ENCODE data around the gene LRRC23.
A peak's percentile ranks its signal among the peaks of the same experiment; 100 is the strongest.

Gene LRRC23

DNA sequence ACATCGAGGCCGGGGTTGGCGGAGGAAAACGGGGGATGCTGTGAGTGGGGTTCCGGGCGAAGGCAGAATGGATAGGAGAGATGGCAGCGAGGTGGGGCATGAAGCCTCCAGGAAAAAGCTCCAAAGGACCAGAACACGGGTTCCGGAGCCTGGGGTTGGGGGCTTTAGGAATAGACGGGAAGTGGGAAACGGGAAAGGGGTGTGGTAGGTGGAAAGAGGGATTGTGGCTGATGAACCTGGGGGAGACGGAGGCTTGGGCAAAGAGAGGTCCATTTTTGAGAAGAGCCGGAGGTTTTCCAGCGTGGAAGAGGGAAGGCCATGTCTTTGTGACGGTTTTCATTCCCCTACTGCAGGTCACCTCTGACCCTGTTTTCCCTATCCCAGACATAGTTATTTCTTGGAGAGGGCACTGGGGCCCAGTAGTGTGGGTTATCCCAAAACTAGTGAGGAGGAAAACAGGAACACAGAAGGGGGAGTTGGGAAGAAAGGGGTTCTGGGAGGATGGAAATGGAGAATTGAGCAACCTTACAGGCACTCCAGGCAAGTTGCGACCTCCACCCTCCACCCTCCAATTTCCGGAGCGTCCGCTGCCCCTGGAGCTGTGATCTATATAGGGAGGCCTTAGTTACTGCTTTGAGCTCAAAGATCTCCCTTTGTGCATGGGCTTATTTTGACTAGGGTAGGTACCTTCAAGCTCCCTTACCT, 24.2 kb downstream of the LRRC23 start:
- DNase-seq, result no peak

GRCh38 chr12:6929466-6930452, 25.1 kb downstream of the LRRC23 start:
- no peak for DNase-seq

GRCh38 chr12:6932766-6933165, 28.1 kb downstream of the LRRC23 start:
- no peak for DNase-seq

DNA sequence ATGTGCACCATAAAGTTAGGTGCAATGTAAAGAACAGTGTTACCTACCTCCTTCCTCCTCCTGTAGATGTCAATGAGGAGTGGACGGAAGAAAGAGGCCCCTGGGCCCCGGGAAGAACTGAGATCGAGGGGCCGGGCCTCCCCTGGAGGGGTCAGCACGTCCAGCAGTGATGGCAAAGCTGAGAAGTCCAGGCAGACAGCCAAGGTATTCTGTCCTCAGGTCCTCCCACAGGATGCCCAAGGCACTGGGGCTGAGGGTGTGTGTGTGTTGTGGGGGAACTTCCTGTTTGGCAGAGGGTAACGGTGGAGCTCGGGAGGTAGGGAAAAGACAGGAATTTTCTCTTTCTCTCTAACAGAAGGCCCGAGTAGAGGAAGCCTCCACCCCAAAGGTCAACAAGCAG, 29.5 kb downstream of the LRRC23 start:
- no peak for DNase-seq

DNA sequence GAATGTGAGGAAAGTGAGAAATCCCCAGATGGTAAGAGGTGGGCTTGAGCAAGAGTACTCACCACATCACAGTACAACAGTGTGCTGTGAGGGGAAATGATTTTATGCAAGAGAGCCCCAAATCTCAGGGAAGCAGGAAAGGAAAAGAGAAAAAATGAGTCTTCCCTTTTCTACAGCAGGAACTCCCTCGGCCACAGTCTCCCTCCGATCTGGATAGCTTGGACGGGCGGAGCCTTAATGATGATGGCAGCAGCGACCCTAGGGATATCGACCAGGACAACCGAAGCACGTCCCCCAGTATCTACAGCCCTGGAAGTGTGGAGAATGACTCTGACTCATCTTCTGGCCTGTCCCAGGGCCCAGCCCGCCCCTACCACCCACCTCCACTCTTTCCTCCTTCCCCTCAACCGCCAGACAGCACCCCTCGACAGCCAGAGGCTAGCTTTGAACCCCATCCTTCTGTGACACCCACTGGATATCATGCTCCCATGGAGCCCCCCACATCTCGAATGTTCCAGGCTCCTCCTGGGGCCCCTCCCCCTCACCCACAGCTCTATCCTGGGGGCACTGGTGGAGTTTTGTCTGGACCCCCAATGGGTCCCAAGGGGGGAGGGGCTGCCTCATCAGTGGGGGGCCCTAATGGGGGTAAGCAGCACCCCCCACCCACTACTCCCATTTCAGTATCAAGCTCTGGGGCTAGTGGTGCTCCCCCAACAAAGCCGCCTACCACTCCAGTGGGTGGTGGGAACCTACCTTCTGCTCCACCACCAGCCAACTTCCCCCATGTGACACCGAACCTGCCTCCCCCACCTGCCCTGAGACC, 31.0 kb downstream of the LRRC23 start:
- no peak for DNase-seq

DNA sequence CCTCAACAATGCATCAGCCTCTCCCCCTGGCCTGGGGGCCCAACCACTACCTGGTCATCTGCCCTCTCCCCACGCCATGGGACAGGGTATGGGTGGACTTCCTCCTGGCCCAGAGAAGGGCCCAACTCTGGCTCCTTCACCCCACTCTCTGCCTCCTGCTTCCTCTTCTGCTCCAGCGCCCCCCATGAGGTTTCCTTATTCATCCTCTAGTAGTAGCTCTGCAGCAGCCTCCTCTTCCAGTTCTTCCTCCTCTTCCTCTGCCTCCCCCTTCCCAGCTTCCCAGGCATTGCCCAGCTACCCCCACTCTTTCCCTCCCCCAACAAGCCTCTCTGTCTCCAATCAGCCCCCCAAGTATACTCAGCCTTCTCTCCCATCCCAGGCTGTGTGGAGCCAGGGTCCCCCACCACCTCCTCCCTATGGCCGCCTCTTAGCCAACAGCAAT, 31.6 kb downstream of the LRRC23 start:
- DNase-seq, result no peak

DNA sequence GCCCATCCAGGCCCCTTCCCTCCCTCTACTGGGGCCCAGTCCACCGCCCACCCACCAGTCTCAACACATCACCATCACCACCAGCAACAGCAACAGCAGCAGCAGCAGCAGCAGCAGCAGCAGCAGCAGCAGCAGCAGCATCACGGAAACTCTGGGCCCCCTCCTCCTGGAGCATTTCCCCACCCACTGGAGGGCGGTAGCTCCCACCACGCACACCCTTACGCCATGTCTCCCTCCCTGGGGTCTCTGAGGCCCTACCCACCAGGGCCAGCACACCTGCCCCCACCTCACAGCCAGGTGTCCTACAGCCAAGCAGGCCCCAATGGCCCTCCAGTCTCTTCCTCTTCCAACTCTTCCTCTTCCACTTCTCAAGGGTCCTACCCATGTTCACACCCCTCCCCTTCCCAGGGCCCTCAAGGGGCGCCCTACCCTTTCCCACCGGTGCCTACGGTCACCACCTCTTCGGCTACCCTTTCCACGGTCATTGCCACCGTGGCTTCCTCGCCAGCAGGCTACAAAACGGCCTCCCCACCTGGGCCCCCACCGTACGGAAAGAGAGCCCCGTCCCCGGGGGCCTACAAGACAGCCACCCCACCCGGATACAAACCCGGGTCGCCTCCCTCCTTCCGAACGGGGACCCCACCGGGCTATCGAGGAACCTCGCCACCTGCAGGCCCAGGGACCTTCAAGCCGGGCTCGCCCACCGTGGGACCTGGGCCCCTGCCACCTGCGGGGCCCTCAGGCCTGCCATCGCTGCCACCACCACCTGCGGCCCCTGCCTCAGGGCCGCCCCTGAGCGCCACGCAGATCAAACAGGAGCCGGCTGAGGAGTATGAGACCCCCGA, 32.2 kb downstream of the LRRC23 start:
- peak; percentile 93 for DNase-seq

DNA sequence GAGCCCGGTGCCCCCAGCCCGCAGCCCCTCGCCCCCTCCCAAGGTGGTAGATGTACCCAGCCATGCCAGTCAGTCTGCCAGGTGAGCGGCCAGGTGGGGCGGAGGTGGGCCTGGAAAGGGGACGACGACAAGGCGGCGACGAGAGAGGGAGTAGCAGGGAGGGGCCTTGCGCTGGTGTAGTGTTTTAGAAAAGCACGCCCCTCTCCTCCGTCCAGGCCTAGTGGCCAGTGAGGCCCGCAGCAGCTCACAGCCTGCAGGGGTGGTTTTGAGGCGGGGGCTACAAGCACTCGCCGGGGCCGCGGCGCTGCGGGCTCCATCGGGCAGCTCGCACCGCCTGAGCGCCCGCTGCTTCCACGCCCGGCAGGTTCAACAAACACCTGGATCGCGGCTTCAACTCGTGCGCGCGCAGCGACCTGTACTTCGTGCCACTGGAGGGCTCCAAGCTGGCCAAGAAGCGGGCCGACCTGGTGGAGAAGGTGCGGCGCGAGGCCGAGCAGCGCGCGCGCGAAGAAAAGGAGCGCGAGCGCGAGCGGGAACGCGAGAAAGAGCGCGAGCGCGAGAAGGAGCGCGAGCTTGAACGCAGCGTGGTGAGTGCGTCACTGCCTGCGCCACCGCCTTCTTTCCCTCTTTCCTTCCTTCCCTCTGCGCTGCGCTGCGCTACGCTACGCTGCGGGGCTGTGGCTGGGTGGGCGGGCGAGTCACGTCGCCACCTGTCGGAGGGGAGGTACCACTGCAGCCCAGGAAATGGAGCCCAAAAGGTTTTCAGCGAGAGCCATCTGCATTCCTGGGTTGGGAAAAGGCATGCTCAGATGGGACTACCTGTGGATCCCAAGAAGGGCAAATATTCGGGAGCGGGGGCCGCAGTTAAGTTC, 33.1 kb downstream of the LRRC23 start:
- DNase-seq, result peak; percentile 100

GRCh38 chr12:6938353-6939190, 34.0 kb downstream of the LRRC23 start:
- DNase-seq, result no peak

DNA sequence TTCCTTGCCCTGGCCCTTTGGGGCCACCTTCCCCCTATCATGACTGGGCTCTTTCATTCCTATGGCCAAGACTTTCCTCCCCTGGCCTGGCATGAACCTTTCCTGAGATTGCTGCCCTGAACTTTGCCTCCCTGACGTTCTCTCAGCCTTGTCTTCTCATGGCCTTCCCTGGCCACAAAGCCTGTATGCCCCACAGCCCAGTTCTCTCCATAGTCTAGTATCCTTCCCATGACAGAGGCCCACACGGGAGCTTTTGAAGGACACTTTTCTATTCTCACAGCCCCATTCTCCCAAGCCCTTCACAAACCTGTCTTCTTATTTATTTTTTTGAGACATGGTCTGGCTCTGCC, 34.5 kb downstream of the LRRC23 start:
- no peak for DNase-seq

DNA sequence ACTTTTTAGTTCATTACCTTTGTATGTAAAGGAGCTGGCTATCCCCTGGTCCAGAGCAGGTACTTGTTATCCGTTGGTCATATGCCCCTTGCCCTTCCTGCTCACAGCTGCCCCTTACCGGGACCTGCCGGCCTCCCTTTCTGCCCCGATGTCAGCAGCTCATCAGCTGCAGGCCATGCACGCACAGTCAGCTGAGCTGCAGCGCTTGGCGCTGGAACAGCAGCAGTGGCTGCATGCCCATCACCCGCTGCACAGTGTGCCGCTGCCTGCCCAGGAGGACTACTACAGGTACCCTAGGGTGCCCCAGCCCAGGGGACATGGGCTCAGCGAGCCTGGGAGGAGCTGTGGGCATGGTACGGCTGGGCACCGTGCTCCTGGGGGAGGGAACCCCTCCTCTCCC, 36.6 kb downstream of the LRRC23 start:
- no peak for DNase-seq

DNA sequence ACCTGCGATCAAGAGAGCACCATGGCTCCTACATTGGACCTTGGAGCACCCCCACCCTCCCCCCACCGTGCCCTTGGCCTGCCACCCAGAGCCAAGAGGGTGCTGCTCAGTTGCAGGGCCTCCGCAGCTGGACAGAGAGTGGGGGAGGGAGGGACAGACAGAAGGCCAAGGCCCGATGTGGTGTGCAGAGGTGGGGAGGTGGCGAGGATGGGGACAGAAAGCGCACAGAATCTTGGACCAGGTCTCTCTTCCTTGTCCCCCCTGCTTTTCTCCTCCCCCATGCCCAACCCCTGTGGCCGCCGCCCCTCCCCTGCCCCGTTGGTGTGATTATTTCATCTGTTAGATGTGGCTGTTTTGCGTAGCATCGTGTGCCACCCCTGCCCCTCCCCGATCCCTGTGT, 37.2 kb downstream of the LRRC23 start:
- DNase-seq, result no peak

DNA sequence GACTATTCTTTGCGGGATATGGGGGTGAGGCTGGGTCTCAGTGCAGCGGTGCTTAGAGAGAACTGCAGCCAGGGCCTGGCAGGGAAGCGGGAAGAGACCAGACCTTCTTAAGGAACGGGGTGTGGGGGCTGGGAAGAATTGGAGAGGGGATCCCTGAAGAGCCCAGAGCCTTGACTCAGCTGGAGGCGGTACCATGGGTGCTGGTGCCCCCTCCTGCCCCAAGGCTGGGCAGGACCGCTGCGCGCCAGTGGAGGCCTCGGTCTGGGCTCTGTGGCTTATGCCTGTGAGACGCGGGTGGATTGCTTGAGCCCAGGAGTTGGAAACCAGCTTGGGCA, 37.7 kb downstream of the LRRC23 start:
- no peak for DNase-seq

- peak; percentile 100 for DNase-seq
Measured at GRCh38 chr12:6943389-6943721, 38.7 kb downstream of the LRRC23 start.

GRCh38 chr12:6943722-6944380, 39.2 kb downstream of the LRRC23 start, which contains the start of the genes C12orf57 and RNU7-1:
C12orf57 (plus strand) TSS chr12:6944022; CDS start chr12:6944122, 100 bp downstream.
RNU7-1 (plus strand) TSS chr12:6943816.
- peak; percentile 100 for DNase-seq

GRCh38 chr12:6944381-6945186, 40.0 kb downstream of the LRRC23 start:
- DNase-seq, result peak; percentile 100

DNA sequence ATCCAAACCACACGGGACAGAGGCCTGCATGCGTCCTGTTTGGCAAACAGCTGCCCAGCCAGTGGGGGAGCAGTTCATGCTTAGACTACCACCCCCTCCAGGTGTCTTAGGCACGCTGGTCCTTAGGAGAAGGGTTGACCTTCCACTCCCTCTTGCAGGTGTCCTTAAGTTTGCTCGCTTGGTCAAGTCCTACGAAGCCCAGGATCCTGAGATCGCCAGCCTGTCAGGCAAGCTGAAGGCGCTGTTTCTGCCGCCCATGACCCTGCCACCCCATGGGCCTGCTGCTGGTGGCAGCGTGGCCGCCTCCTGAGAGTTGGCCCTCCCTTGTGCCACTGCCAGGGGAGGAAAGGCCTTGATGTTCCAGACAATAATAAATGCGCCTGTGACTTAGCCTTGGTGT, 41.0 kb downstream of the LRRC23 start:
- DNase-seq, result no peak

DNA sequence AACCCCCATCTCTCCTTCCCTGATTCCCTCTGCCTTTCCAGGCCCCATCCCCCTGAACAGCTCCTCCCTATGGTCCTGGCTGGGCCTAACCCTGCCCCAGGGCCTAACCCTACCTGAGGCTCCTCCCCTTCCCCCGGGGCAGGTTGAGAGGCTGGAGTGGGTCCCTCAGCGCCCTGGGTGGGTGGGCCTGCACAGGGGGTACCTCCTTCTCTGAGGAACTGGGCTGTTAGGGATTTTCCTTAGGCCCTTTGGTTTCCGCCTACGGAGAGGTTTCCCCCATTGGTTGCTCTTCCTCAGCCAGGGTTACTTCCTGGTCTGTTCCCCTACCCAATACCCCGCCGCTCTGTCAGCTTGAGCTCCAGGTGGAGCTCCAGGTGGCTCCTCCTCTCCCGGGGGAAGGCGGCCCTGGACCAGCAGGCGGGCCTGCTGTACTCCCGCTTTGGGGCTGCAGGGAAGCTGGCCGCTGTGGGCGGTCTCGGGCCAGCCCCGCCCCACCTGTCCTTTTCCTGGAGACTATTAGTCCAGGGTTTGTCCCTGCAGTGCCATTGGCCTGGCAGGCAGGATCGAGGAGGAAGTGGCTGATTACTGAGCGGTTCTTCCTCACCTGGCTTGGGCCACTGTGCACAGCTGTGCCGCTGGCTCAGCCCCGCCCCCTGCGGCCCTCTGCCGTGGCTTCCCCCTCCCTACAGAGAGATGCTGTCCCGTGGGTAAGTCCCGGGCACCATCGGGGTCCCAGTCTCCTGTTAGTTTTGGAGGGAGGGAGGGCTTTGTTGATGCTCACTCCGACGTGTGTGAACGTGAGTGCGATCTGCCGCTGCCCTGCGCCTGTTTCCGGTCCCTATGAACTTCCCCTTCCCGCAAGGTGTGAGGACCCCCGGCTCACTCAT, 41.7 kb downstream of the LRRC23 start:
- peak; percentile 100 for DNase-seq

Data from NCI-H2171 treated with DMSO at 0.1 percent for 48 hours (cell line).